HG02610 (cell line): ENCODE measurements around the gene SUSD4.

Experiments
- ATAC-seq: cut with Tn5 transposase; IDR thresholded peaks from one replicate; pipeline ENCODE4 v1.9.1; 2021; ENCODE audit warnings: mild to moderate bottlenecking, moderate library complexity; ENCODE audit not compliant: unreplicated experiment

The SUSD4 gene

DNA sequence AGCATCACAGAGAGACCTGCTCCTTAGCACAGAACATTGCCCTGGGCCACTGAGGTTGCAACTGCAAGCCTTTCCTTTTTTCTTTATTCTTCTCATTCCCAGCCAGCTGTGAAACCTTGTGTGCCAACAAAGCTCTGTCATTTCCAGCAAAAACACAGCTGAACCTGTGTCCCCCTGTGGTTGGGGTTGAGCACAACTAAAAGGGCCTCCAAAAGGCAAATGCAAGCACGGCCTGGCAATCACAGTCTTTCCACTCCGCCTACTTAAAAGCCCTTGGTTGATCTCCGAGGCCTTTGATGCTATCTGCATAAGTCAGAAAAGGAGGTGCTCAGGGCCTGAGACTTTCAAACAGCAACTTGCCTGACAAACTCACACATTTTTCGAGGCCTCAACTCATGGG, 32.7 kb downstream of the SUSD4 start:
- no peak for ATAC-seq

DNA sequence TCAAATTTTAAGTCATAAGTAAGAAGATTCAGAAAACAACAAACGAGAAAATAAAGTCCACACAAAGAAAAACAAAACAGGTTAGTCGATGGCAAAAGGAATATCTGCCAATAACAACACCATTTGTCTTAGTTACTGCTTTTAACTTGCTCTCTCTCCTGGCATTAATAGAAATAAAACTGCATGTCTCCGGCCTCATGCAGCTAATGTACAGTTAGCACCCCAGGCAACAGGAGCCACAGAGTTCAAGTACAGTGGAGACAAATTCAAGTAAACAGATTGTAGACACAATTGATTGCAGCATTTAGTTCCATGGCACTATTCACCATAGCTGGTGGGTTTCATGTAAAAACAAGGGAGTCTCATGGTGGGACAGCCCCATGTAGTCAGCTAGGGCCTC, 33.5 kb downstream of the SUSD4 start:
- ATAC-seq, result no peak

DNA sequence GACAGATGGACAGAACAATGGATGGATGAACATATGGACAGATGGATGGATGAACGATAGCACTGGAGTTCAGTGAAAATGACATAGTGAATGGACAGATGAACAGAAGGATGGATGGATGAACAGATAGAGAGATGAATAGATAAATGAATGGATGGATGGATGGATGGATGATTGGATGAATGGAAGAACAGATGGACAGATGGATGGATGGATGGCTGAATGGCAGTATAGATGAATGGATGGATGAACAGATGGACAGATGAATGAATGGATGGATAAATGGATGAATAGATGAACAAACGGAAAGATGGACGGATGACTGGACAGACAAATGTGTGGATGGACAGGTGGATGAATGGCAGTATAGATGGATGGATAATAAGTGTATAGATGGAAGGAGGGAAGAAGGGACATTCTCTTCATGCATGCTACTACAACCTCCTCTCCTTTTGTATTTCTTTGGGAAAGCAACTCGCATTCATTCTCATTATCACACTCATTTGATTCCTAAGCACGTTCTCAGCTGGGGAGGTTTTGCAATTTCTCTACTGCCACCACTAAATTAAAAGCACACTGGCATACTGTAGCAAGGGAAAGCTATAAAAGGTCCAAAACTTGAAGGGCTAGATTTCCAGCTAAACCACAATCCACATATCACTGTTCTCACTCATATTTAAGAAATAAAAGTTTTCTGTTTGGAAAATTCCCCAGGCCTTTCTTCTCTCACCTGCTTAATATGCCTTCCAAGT, 34.1 kb downstream of the SUSD4 start:
- no peak for ATAC-seq

DNA sequence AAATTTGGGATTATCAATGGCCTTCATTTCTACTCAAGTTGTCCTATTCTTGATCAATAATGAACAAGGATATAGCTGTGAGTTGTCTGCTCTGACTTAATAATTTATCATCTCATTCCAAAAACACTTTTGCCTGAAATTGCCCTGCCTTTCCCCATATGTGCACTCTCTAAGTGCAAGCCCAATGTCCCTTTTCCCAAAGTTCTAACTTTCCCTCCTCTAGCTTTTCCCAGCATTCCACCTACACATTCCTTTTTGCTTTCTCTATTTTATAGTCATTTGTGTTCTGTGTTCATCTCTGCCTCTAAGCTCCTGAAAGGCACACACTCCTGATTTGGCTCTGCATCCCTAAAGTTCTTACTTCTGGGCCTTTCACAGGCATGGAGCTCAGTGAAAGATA, 34.7 kb downstream of the SUSD4 start:
- ATAC-seq, result no peak

DNA sequence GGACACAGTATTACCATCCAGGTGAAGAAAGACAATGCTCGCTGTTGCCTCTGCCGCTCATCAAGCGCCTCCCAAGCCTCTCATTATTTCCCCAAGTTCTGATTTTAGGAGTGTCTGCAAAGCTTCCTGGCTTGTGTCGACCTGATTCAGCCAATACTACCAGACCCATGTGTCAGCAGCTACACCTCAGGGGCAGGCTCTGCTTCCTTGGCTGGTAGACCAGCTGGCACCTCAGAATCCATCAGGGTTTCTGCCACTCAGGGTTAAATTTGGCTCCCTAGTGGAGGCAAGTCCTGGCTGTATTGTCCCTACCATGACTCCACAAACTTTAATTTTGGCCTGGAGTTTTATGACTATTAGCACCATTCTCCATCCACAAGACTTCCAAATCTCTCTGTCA, 35.4 kb downstream of the SUSD4 start:
- no peak for ATAC-seq

DNA sequence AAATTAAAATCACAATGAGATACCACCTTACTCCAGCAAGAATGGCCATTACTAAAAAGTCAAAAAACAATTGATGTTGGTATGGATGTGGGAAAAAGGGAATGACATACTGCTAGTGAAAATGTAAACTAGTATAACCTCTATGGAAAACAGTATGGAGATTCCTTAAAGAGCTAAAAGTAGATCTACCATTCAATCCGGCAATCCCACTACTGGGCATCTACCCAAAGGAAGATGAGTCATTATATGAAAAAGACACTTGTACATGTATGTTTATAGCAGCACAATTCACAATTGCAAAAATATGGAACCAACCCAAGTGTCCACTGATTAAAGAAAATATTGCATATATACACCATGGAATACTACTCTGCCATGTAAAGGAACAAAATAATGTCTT, 37.2 kb downstream of the SUSD4 start:
- ATAC-seq, result no peak

DNA sequence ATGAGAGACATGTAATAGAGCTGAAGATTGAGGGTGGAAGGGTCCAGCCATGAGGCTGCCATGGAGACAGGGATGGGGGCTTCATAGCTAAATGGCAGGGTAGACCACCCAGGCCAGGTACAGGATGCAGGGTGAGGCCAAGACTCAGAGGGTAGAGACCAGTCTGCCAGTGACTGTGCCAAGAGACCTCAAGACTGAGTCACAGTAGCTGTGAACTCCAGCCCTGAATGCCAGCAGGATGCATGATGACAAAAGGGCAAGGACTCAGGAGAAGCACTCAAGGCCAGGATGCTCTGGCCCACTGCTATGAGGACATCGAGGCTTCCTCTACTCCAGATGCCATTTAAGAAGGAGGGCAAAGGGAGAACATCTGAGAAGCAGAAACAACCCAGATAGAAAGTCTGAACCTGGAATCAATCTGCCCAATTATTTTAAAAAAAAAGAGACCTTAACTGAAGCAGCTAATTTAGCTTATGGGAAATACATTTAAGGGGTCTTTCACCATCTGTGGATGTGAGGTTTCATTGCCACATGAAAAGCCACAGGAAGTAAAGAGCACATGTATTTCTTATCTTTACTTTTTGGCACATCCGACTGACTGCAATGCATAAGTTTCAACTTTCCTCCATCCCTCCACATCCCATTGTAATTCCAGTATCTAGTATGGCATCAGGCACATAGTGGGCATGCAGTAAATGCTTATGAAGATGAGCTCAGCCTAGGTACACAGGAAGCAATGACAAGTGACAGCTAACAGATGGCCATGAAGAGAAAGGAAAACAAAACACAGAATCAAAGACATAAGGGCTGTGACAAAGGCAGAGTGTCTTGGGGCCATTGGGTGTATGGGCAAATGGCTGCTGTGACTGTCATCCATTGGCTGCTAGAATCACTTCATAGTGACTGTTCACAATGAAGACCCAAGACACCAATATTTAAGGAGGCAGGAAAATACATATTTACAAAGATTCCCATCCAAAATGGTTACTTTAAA, 40.2 kb downstream of the SUSD4 start:
- no peak for ATAC-seq

DNA sequence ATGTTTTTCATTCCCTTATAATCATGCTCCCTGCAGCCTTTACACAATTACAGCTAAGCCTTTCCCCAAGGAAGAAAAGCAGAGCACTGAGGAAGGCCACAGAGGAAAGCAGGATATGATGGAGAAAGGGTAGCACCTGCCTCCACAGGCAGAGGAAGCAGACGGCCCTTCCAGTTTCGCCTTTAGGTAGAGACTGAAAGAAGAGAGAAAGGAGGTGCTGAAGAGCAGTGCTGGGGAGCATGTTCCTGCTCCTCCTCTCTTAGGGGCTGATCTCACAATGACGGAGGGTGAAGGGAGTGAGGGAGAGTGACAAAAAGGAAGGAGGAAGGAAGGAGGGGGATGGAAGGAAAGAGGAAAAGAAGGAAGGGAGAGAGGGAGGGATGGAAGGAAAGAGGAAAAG, 41.1 kb downstream of the SUSD4 start:
- no peak for ATAC-seq

- no peak for ATAC-seq
These were observed 43.0 kb downstream of the SUSD4 start for GRCh38 chr1:223320959-223321358.

GRCh38 chr1:223319905-223320580, 43.9 kb downstream of the SUSD4 start:
- no peak for ATAC-seq

DNA sequence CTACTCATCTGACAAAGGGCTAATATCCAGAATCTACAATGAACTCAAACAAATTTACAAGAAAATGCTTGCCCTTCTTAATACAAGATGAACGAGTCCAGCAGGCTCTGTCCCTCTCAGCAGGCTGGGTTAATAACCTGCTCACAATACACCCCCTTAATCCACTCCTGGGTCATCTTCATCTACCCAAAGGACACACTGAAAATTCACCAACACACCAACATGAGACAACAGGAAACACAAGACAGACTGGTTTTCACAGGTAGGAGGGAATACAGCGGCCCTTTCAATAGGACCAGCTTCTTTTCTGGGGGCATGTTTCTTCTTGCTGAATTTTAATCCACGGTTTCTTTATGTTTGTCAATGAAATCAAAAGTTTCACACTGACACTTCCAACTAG, 44.6 kb downstream of the SUSD4 start:
- ATAC-seq, result no peak

- no peak for ATAC-seq
These were observed 47.9 kb downstream of the SUSD4 start for GRCh38 chr1:223316082-223316481.

GRCh38 chr1:223315665-223316064, 48.3 kb downstream of the SUSD4 start:
- no peak for ATAC-seq

GRCh38 chr1:223313415-223313754, 50.6 kb downstream of the SUSD4 start:
- no peak for ATAC-seq

DNA sequence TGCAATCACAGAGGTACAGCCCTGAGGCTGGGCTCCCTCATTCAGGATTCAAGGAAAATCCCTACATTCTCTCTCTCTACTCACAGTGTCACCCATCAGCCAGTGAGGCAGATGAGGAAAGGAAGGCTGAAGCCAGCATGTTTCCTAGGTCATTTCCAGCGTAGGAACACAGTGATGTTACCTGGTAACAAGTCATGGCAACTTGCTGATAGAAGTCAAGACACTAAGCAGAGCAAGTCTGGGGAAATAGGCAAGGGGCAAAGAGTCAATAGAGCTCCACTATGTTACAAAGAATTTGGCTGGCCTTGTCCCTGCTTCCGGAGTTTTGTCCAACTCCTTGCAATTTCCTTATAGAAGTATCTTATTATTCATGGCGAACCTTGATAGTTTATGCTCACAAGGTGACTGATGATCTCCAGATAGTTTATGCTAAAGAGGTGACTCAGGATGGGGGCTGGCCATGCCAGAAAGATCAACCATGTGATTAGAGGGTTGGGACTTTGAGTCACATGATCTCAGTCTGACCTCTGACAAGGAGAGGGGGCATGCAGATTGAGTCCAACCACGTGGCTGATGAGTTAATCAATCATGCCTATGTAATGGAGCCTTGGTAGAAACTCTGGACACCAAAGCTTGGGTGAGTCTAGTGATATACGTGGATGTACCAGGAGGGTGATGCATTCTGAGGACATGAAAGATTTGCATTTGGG, 51.1 kb downstream of the SUSD4 start:
- no peak for ATAC-seq

DNA sequence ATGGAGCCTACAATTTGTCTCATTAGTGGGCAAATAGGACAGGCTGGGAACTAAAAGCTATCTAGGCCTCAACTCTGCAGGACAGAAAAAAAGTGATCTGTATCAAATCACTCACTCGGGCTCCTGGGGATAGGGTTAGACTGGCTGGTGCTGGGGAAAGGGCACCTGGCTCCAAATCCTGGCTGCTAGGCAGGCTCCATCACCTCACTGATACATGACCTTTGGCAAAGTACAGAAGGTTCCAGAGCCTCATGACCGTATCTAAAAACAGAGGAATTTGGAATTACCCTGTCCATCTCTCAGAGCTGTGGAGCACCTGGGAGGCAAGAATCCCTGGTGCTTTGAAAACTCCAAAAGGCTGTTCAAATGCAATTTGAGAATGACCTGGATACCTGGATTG, 51.7 kb downstream of the SUSD4 start:
- no peak for ATAC-seq

- no peak for ATAC-seq
These were observed 52.1 kb downstream of the SUSD4 start for GRCh38 chr1:223311826-223312225.

DNA sequence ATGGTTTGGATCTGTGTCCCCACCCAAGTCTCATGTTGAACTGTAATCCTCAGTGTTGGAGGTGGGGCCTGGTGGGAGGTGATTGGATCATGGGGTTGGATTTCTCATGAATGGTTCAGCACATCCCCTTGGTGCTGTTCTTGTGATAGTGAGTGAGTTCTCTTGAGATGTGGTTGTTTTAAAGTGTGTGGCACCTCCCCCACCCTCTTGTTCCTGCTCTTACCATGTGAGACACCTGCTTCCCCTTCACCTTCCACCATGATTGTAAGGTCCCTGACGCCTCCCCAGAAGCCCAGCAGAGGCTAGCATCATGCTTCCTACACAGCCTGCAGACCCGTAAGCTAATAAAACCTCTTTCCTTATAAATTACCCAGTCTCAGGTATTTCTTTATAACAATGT, 55.8 kb downstream of the SUSD4 start:
- no peak for ATAC-seq

GRCh38 chr1:223307544-223307943, 56.4 kb downstream of the SUSD4 start:
- no peak for ATAC-seq

DNA sequence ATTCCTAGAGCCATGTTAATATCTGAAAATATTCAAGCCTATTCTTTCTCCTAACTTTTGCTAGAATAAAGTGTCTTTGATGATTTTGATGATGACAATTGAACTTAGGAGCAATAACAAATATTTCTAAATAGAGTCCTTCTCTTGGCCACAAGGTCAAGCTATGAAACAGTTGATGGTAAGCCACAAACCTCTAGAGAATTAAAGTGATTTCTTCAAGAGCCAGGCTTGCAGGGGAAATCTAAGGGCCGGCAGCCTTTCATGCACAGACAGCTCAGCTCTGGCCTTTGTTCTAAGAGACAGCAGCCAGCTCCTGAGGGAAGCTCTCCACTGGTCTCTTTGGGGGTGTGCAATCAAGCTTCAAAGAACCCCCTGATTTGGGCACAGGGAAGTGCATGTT, 59.0 kb downstream of the SUSD4 start:
- no peak for ATAC-seq

- ATAC-seq, result no peak
These were observed 62.6 kb downstream of the SUSD4 start for GRCh38 chr1:223301371-223301770.
